MCF 10A (cell line): ENCODE measurements around the gene GALNT9. TPM values are rescaled to one million over a fixed set of nuclear protein-coding genes. Genes with fewer than 3 reads are reported as not detected.

ENCODE experiments used
- BruUV-seq: library from RNA; stranded (reverse); fragments of 400-500 nt; replicated peaks from 2 replicates; lab custom pipeline; 2021; lab: Mats Ljungman, UMichigan
- CTCF ChIA-PET: fragments of 300-600 bp; sonication (Branson Sonifier 250); formaldehyde crosslinking; extraction: SDS; loops from one replicate; lab custom pipeline; 2021; ENCODE audit warnings: antibody characterized with exemption, inconsistent platforms; lab: Yijun Ruan, JAX
- POLR2A ChIA-PET: fragments of 300-600, 350-650 bp; sonication (Branson Sonifier 250); formaldehyde crosslinking; extraction: SDS; loops from one replicate; lab custom pipeline; 2020; ENCODE audit warnings: antibody characterized with exemption, inconsistent platforms; lab: Yijun Ruan, JAX
- DNase-seq: peaks from one replicate; pipeline ENCODE4 v3.0.0-alpha.2; 2018; ENCODE audit not compliant: unreplicated experiment
- H3K27ac Mint-ChIP-seq: one replicate; pipeline ENCODE4 v1.8.0; 2022; ENCODE audit warnings: mild to moderate bottlenecking, low read depth, mixed read lengths; ENCODE audit not compliant: unreplicated experiment
- H3K27me3 Mint-ChIP-seq: one replicate; pipeline ENCODE4 v1.8.0; 2022; ENCODE audit warnings: mixed read lengths; ENCODE audit not compliant: insufficient read depth, unreplicated experiment
- H3K36me3 Mint-ChIP-seq: one replicate; pipeline ENCODE4 v1.8.0; 2022; ENCODE audit warnings: mild to moderate bottlenecking, moderate library complexity, mixed read lengths; ENCODE audit not compliant: insufficient read depth, unreplicated experiment
- H3K4me1 Mint-ChIP-seq: one replicate; pipeline ENCODE4 v1.8.0; 2022; ENCODE audit warnings: mixed read lengths; ENCODE audit not compliant: insufficient read depth, unreplicated experiment
- H3K4me3 Mint-ChIP-seq: one replicate; pipeline ENCODE4 v1.8.0; 2022; ENCODE audit warnings: mild to moderate bottlenecking, moderate library complexity, mixed read lengths; ENCODE audit not compliant: unreplicated experiment
- H3K9me3 Mint-ChIP-seq: one replicate; pipeline ENCODE4 v1.8.0; 2022; ENCODE audit warnings: mixed read lengths; ENCODE audit not compliant: unreplicated experiment
- CTCF ChIP-seq: fragments of 200-600 bp; IDR thresholded peaks from one replicate; pipeline ENCODE4 v1.8.0; 2022; ENCODE audit warnings: antibody characterized with exemption, mild to moderate bottlenecking; ENCODE audit not compliant: unreplicated experiment
- intact Hi-C: fragments of 100-400 bp; cut with micrococcal nuclease; formaldehyde crosslinking; loops from 2 replicates; pipeline ENCODE4 v1.14.1; 2022
- total RNA-seq: library from RNA; stranded (reverse); gene quantifications from 2 replicates; pipeline ENCODE4 v1.2.3, GENCODE V29; 2022

Gene GALNT9
- total RNA-seq, 1 experiment from 2014 or later: 4.4 TPM

DNA sequence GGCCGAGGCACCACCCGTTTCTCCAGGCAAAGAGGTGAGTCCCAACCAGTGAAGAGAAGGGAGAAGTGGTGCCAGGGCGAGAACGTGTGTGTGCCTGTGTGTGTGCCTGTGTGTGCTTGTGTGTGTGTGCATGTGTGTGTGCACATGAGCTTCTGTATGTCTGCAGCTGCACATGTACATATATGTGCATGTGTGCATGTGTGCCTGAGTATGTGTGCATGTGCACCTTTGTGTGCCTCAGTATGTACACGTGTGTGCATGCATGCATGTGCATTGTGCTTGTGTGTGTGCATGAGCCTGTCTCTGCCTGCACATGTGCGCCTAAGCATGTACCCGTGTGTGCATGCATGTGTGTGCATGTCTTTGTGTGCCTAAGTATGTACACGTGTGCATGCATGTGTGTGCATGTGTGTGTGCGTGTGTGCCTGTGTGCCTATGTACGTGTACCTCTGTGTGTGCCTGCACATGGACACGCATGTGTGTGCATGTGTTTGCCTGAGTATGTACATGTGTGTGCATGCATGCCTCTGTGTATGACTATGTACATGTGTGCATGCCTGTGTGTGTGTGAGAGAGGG lies 5.9 kb upstream of the GALNT9 start:
- BruUV-seq: no TSS peak
- no peak overlapping the region for H3K4me3 Mint-ChIP-seq
- intact Hi-C loops: no loop called here
- POLR2A ChIA-PET: no interaction called here
- no peaks in the 10 kb centered on the region for H3K36me3 Mint-ChIP-seq
- H3K9me3 Mint-ChIP-seq: peaks cover 7% of the 10 kb centered on the region
- H3K27me3 Mint-ChIP-seq: peaks cover 47% of the 10 kb centered on the region
- no peak for DNase-seq
- no peak for TF ChIP-seq CTCF
- no peaks in the 10 kb centered on the region for H3K4me1 Mint-ChIP-seq
- H3K27ac Mint-ChIP-seq: no peak overlapping the region
- CTCF ChIA-PET: interaction anchor here (0.7 kb wide), 1 partner anchor 269 kb away, joined by 3 read pairs; no protein-coding TSS in a partner anchor

DNA sequence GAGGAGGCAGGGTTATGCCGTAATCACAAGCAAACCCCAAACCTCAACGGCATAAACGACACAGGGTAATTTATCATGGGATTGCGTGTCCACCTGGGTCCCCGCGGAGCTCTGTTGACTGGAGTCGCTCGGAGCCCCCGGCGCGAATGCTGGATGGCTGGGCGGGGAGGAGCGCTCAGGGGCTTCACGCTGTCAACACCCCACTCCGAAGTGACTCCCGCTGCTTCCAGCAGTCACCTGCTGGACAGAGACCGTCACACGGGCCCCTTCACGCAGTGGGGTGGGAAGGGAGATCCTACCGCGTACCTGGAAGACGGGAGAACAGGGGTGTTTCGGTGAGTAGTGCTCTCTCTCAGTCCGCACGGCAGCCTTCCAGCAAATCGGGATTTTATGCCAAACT lies 4.4 kb upstream of the GALNT9 start:
- TF ChIP-seq CTCF: no peak
- no peaks in the 10 kb centered on the region for H3K36me3 Mint-ChIP-seq
- POLR2A ChIA-PET: no interaction called here
- CTCF ChIA-PET: no interaction called here
- no peak overlapping the region for H3K4me3 Mint-ChIP-seq
- no peaks in the 10 kb centered on the region for H3K4me1 Mint-ChIP-seq
- peaks cover 50% of the 10 kb centered on the region for H3K27me3 Mint-ChIP-seq
- H3K9me3 Mint-ChIP-seq: peaks cover 7% of the 10 kb centered on the region
- BruUV-seq: no TSS peak
- intact Hi-C loops: no loop called here
- no peak overlapping the region for H3K27ac Mint-ChIP-seq
- no peak for DNase-seq

DNA sequence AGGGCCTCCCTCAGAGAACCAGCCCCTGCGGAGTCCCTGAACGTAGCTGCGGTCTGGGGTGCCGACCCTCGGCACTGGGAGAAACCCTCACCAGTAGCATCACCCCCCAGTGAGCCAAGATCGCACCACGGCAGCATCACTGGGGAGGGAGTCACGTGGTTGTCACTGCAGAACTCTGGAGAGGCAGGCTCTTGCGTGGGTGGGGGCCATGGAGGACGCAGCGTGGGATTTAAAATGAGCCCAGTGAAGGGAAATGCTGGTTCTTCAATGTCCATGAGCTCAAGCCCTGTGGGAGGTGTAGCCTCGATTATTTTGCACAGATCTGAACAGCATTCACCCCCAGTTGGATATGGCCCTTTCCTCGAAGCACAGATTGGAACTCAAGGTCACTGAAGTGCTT lies 3.9 kb upstream of the GALNT9 start:
- no peaks in the 10 kb centered on the region for H3K4me1 Mint-ChIP-seq
- no TSS peak for BruUV-seq
- H3K9me3 Mint-ChIP-seq: peaks cover 7% of the 10 kb centered on the region
- H3K27me3 Mint-ChIP-seq: peaks cover 50% of the 10 kb centered on the region
- intact Hi-C loops: no loop called here
- no peak for TF ChIP-seq CTCF
- H3K4me3 Mint-ChIP-seq: no peak overlapping the region
- no peaks in the 10 kb centered on the region for H3K36me3 Mint-ChIP-seq
- ChIA-PET POLR2A (no interaction called here), CTCF (no interaction called here)
- no peak overlapping the region for H3K27ac Mint-ChIP-seq
- DNase-seq: no peak

DNA sequence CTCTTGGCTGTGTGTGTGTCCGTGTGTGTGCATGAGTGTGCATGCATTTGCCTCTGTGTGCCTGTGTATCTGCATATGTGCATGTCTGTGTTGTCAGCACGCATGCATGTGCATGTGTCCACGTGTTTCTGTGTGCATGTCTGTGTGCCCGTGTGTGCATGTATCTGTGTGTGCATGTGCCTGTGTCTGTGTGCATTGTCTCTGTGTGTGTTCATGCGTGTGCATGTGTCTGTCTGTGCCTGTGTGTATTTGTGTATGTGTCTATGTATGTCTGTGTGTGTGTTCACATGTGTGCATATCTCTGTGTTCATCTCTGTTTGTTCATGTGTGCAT lies 1.1 kb upstream of the GALNT9 start:
- intact Hi-C loops: no loop called here
- no peaks in the 10 kb centered on the region for H3K36me3 Mint-ChIP-seq
- no TSS peak for BruUV-seq
- CTCF ChIA-PET: no interaction called here
- H3K4me3 Mint-ChIP-seq: no peak overlapping the region
- POLR2A ChIA-PET: no interaction called here
- H3K4me1 Mint-ChIP-seq: peaks cover 9% of the 10 kb centered on the region
- no peak for TF ChIP-seq CTCF
- peaks cover 44% of the 10 kb centered on the region for H3K27me3 Mint-ChIP-seq
- H3K27ac Mint-ChIP-seq: no peak overlapping the region
- no peak for DNase-seq
- H3K9me3 Mint-ChIP-seq: peaks cover 3% of the 10 kb centered on the region
